Trophoblast cell (in vitro differentiated cells and primary cell): ENCODE data around the gene SLC6A4.

Experiments
- DNase-seq, 2 donors: peaks; one replicate each; pipeline ENCODE4 v3.0.0-alpha.2; 2016
- H2AFZ ChIP-seq: 2 replicates; pipeline ENCODE4 v1.6.1; 2013; ENCODE audit warnings: low read length, moderate library complexity, mild to moderate bottlenecking; ENCODE audit not compliant: insufficient read depth, poor library complexity
- H2AK5ac ChIP-seq: 2 replicates; pipeline ENCODE4 v1.6.1; 2013; ENCODE audit warnings: mild to moderate bottlenecking, low read length
- H2BK120ac ChIP-seq: 2 replicates; pipeline ENCODE4 v1.6.1; 2013; ENCODE audit warnings: low read length, mild to moderate bottlenecking, moderate library complexity; ENCODE audit not compliant: insufficient read depth, poor library complexity
- H2BK12ac ChIP-seq: 2 replicates; pipeline ENCODE4 v1.6.1; 2013; ENCODE audit warnings: mild to moderate bottlenecking, low read length, moderate library complexity
- H2BK5ac ChIP-seq: 2 replicates; pipeline ENCODE4 v1.6.1; 2013; ENCODE audit warnings: low read length, low read depth, moderate library complexity, mild to moderate bottlenecking; ENCODE audit not compliant: poor library complexity
- H3K14ac ChIP-seq: 2 replicates; pipeline ENCODE4 v1.6.1; 2013; ENCODE audit warnings: mild to moderate bottlenecking, low read length
- H3K18ac ChIP-seq: 2 replicates; pipeline ENCODE4 v1.6.1; 2013; ENCODE audit warnings: mild to moderate bottlenecking, low read length
- H3K23ac ChIP-seq: 2 replicates; pipeline ENCODE4 v1.6.1; 2013; ENCODE audit warnings: low read length
- H3K27ac ChIP-seq: 2 replicates; pipeline ENCODE4 v1.5.1; 2013; ENCODE audit warnings: low read depth, mild to moderate bottlenecking, inconsistent platforms, low read length, moderate library complexity
- H3K27me3 ChIP-seq: 2 replicates; pipeline ENCODE4 v1.6.1; 2013; ENCODE audit warnings: inconsistent platforms, mild to moderate bottlenecking, low read length, moderate library complexity; ENCODE audit not compliant: insufficient read depth
- H3K36me3 ChIP-seq, 2 experiments: 1 replicate in 1 of 2; 2 replicates in 1 of 2; pipeline ENCODE4 v1.6.1; 2013; ENCODE audit warnings: low read length in 2 of 2, mild to moderate bottlenecking in 2 of 2, moderate library complexity in 1 of 2; ENCODE audit not compliant: insufficient read depth in 2 of 2, control insufficient read depth in 1 of 2
- H3K4ac ChIP-seq: 2 replicates; pipeline ENCODE4 v1.6.1; 2013; ENCODE audit warnings: low read depth, mild to moderate bottlenecking, low read length, moderate library complexity
- H3K4me1 ChIP-seq, 2 experiments: 1 replicate in 1 of 2; 2 replicates in 1 of 2; pipeline ENCODE4 v1.6.1; 2013; ENCODE audit warnings: low read length in 2 of 2, mild to moderate bottlenecking in 2 of 2, moderate library complexity in 1 of 2; ENCODE audit not compliant: insufficient read depth in 2 of 2, control insufficient read depth in 1 of 2
- H3K4me2 ChIP-seq: 2 replicates; pipeline ENCODE4 v1.6.1; 2013; ENCODE audit warnings: inconsistent platforms, mild to moderate bottlenecking, low read length, moderate library complexity
- H3K4me3 ChIP-seq: 2 replicates; pipeline ENCODE4 v1.5.1; 2013; ENCODE audit warnings: mild to moderate bottlenecking, low read depth, low read length, inconsistent platforms
- H3K79me1 ChIP-seq: one replicate; pipeline ENCODE4 v1.6.1; 2013; ENCODE audit warnings: low read length
- H3K79me2 ChIP-seq: 2 replicates; pipeline ENCODE4 v1.6.1; 2013; ENCODE audit warnings: low read length, mild to moderate bottlenecking; ENCODE audit not compliant: control insufficient read depth, insufficient read depth, poor library complexity
- H3K9ac ChIP-seq: 2 replicates; pipeline ENCODE4 v1.6.1; 2013; ENCODE audit warnings: mild to moderate bottlenecking, low read length
- H3K9me3 ChIP-seq: 2 replicates; pipeline ENCODE4 v1.6.1; 2013; ENCODE audit warnings: low read depth, mild to moderate bottlenecking, control low read depth, inconsistent platforms, low read length; ENCODE audit not compliant: insufficient read depth
- H4K12ac ChIP-seq: 2 replicates; pipeline ENCODE4 v1.6.1; 2013; ENCODE audit warnings: low read depth, mild to moderate bottlenecking, low read length, moderate library complexity
- H4K8ac ChIP-seq: 2 replicates; pipeline ENCODE4 v1.6.1; 2013; ENCODE audit warnings: low read depth, mild to moderate bottlenecking, low read length, moderate library complexity
- H4K91ac ChIP-seq: one replicate; pipeline ENCODE4 v1.6.1; 2013; ENCODE audit warnings: low read depth, mild to moderate bottlenecking, low read length, moderate library complexity
- WGBS: extraction: QIAGEN DNeasy Blood & Tissue Kit; methylation state at CpG from one replicate; pipeline ENCODE4 v1.1.7; 2013; ENCODE audit warnings: missing lambda C conversion rate; ENCODE audit not compliant: insufficient read length, insufficient coverage; ENCODE audit errors: extremely low coverage; 5-methylcytosine and 5-hydroxymethylcytosine counted together

Gene SLC6A4

DNA sequence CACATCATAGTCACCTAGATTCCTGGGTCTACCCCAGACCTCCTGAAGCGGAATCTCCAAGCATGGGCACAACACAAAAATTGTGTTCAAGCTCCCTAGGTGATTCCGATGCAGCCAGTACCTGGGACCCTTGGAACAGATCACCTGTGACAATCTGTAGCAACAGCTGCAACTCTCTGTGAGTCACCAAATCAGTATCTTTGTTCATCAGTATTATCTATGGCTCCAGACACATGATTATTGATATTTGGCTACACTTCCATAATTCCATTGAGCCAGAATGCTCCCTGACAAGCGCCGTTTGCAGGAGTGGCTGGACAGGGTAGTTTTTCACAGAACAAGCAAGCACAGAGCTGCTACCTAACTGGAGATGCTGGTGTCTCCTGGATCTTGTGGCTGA lies 16.2 kb downstream of the SLC6A4 start:
- H2BK12ac ChIP-seq, result no peak overlapping the region
- H3K4me1 ChIP-seq, result peaks cover 1 to 5% of the 10 kb centered on the region in 2 experiments
- H2AFZ ChIP-seq, result no peak overlapping the region
- no peaks in the 10 kb centered on the region for H3K79me2 ChIP-seq
- H3K36me3 ChIP-seq, result no peaks in the 10 kb centered on the region
- no peak overlapping the region for H3K23ac ChIP-seq
- no peak overlapping the region for H4K8ac ChIP-seq
- no peak overlapping the region for H3K4me3 ChIP-seq
- no peak overlapping the region for H3K18ac ChIP-seq
- H3K79me1 ChIP-seq, result no peaks in the 10 kb centered on the region
- no peaks in the 10 kb centered on the region for H3K9me3 ChIP-seq
- no peak overlapping the region for H4K91ac ChIP-seq
- H3K27ac ChIP-seq, result no peak overlapping the region
- H3K9ac ChIP-seq, result no peak overlapping the region
- no peak overlapping the region for H3K4ac ChIP-seq
- no peak for DNase-seq
- WGBS, result no CpG with 5 or more reads among the region's 4 CpGs
- no peak overlapping the region for H2BK5ac ChIP-seq
- no peak overlapping the region for H2AK5ac ChIP-seq
- no peak overlapping the region for H2BK120ac ChIP-seq
- H4K12ac ChIP-seq, result no peak overlapping the region
- no peak overlapping the region for H3K14ac ChIP-seq
- no peaks in the 10 kb centered on the region for H3K27me3 ChIP-seq
- H3K4me2 ChIP-seq, result no peak overlapping the region

DNA sequence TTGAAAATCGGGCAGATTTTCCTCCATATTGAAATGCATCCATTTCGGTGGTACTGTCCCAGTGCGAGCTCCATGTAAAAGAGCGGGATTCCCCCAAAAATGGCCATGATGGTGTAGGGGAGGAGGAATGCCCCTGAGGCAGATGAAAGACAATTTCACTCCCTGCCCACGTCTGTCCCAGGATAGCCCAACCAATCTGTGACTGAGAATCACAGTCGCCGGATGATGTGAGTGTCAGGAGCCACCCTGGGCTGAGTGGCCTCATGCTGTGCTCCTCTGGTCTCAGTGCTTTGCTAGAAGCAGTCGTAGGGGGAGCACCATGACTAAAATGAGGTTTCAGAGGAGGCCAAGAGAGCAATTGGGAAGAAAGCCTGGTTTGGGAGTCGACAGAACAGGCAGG lies 16.7 kb downstream of the SLC6A4 start:
- Histone ChIP-seq H2AK5ac (no peak overlapping the region), H3K9me3 (no peaks in the 10 kb centered on the region), H4K12ac (no peak overlapping the region), H3K4me3 (no peak overlapping the region), H3K14ac (no peak overlapping the region), H2BK120ac (no peak overlapping the region), H4K8ac (no peak overlapping the region), H3K4me1 (peaks cover 0 to 5% of the 10 kb centered on the region in 2 experiments), H3K9ac (no peak overlapping the region), H4K91ac (no peak overlapping the region), H2BK5ac (no peak overlapping the region), H3K36me3 (no peaks in the 10 kb centered on the region), H3K79me2 (no peaks in the 10 kb centered on the region), H3K4ac (no peak overlapping the region), H3K79me1 (no peaks in the 10 kb centered on the region), H2BK12ac (no peak overlapping the region), H2AFZ (no peak overlapping the region), H3K23ac (no peak overlapping the region), H3K27me3 (no peaks in the 10 kb centered on the region), H3K27ac (no peak overlapping the region), H3K18ac (no peak overlapping the region), H3K4me2 (no peak overlapping the region)
- WGBS, result no CpG with 5 or more reads among the region's 9 CpGs
- DNase-seq, result no peak

- no peak for DNase-seq
- Histone ChIP-seq H3K79me2 (no peaks in the 10 kb centered on the region), H3K79me1 (no peaks in the 10 kb centered on the region), H4K8ac (no peak overlapping the region), H3K36me3 (no peaks in the 10 kb centered on the region), H3K27ac (no peak overlapping the region), H3K27me3 (no peaks in the 10 kb centered on the region), H2AK5ac (no peak overlapping the region), H3K4ac (no peak overlapping the region), H3K4me2 (no peak overlapping the region), H3K18ac (no peak overlapping the region), H3K4me1 (peaks cover 0 to 5% of the 10 kb centered on the region in 2 experiments), H3K4me3 (no peak overlapping the region), H2BK12ac (no peak overlapping the region), H3K23ac (no peak overlapping the region), H2BK120ac (no peak overlapping the region), H2AFZ (no peak overlapping the region), H2BK5ac (no peak overlapping the region), H4K12ac (no peak overlapping the region), H3K9ac (no peak overlapping the region), H3K9me3 (no peaks in the 10 kb centered on the region), H4K91ac (no peak overlapping the region), H3K14ac (no peak overlapping the region)
- no CpG with 5 or more reads among the region's 11 CpGs for WGBS
Measured at GRCh38 chr17:30217746-30218245, 17.7 kb downstream of the SLC6A4 start.

- Histone ChIP-seq H3K79me1 (no peaks in the 10 kb centered on the region), H3K79me2 (no peaks in the 10 kb centered on the region), H2AFZ (no peak overlapping the region), H3K14ac (no peak overlapping the region), H2BK5ac (no peak overlapping the region), H3K27ac (no peak overlapping the region), H3K36me3 (no peaks in the 10 kb centered on the region), H3K4me1 (peaks cover 0 to 5% of the 10 kb centered on the region in 2 experiments), H3K4ac (no peak overlapping the region), H4K8ac (no peak overlapping the region), H3K9ac (no peak overlapping the region), H2AK5ac (no peak overlapping the region), H3K23ac (no peak overlapping the region), H3K18ac (no peak overlapping the region), H3K4me3 (no peak overlapping the region), H3K27me3 (no peaks in the 10 kb centered on the region), H2BK120ac (no peak overlapping the region), H3K9me3 (no peaks in the 10 kb centered on the region), H4K12ac (no peak overlapping the region), H4K91ac (no peak overlapping the region), H3K4me2 (no peak overlapping the region), H2BK12ac (no peak overlapping the region)
- no peak for DNase-seq
- WGBS, result no CpG with 5 or more reads among the region's 6 CpGs
Measured at GRCh38 chr17:30217054-30217453, 18.4 kb downstream of the SLC6A4 start.
